Measurements from ENCODE around the gene ABCC1. TPM values are rescaled to one million over a fixed set of nuclear protein-coding genes. Genes with fewer than 3 reads are reported as not detected.
A peak's percentile ranks its signal among the peaks of the same experiment; 100 is the strongest.

The ABCC1 gene
- total RNA-seq, 1 experiment from 2014 or later: 46.3 TPM

DNA sequence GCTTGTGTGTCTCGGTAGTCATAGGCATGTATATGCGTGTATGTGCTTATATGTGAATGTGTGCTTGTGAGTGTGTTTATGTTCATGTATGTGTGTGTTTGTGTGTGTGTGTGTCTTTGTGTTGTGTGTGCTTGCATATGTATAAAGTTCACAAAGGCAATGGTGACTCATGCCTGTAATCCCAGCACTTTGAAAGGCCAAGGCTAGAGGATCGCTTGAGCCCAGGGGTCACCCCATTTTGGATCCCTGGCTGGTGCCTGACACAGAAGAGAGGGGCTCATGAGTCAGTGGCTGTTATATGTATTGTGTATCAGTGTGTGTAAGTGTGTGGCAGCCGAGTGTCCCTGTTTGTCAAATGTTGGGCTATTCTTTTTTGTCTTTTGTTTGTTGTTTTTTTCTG lies 69.3 kb downstream of the ABCC1 start:
- H3K4me1 Mint-ChIP-seq (ENCODE audit: low read depth, unreplicated experiment): peaks cover 59% of the 10 kb centered on the region
- no peaks in the 10 kb centered on the region for H3K9me3 Mint-ChIP-seq (ENCODE audit: low read depth, unreplicated experiment)
- peak overlapping the region; percentile 9 for H3K27ac Mint-ChIP-seq (ENCODE audit: unreplicated experiment)
- DNase-seq: no peak
- no TSS peak for BruUV-seq (replicated peaks)
- H3K27me3 Mint-ChIP-seq (ENCODE audit: unreplicated experiment): no peaks in the 10 kb centered on the region
- TF ChIP-seq CTCF (IDR thresholded peaks at IDR 0.05; ENCODE audit: unreplicated experiment): no peak
- no peak overlapping the region for H3K4me3 Mint-ChIP-seq (ENCODE audit: low read depth, unreplicated experiment)
- CTCF ChIA-PET: no interaction called here
- intact Hi-C loops (cut with micrococcal nuclease; ENCODE audit: unreplicated experiment): no loop called here
- peaks cover 52% of the 10 kb centered on the region for H3K36me3 Mint-ChIP-seq (ENCODE audit: insufficient read depth, unreplicated experiment)

DNA sequence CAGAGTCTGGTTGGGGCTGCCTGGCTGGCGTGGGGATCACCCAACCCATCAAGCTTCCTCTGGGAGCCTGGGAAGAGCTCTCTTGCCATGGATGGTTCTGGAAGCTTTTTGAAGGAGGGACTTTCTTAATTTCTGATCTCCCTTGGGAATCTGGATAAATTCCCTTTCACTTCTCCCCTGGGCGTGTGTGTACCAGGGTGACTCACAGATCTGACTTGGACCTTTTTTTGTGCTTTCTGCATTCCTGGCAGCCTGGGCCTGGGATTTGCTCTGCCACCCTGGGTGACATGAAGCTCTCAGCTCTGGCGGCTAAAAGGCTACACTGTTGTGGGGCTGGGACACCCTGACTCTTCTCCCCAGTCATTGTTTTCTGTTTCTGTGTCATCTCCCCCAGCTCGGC lies 70.1 kb downstream of the ABCC1 start:
- Mint-ChIP-seq H3K4me3 (ENCODE audit: low read depth, unreplicated experiment) (no peak overlapping the region), H3K27me3 (ENCODE audit: unreplicated experiment) (no peaks in the 10 kb centered on the region), H3K4me1 (ENCODE audit: low read depth, unreplicated experiment) (peaks cover 59% of the 10 kb centered on the region), H3K36me3 (ENCODE audit: insufficient read depth, unreplicated experiment) (peaks cover 51% of the 10 kb centered on the region), H3K9me3 (ENCODE audit: low read depth, unreplicated experiment) (no peaks in the 10 kb centered on the region), H3K27ac (ENCODE audit: unreplicated experiment) (peak overlapping the region; percentile 71)
- no peak for TF ChIP-seq CTCF (IDR thresholded peaks at IDR 0.05; ENCODE audit: unreplicated experiment)
- intact Hi-C loops (cut with micrococcal nuclease; ENCODE audit: unreplicated experiment): no loop called here
- DNase-seq: peak; percentile 42
- CTCF ChIA-PET: interaction anchor here (0.6 kb wide), 1 partner anchor 376 kb away, joined by 3 read pairs; the partner anchor contains the start of gene MARF1
- no TSS peak for BruUV-seq (replicated peaks)

DNA sequence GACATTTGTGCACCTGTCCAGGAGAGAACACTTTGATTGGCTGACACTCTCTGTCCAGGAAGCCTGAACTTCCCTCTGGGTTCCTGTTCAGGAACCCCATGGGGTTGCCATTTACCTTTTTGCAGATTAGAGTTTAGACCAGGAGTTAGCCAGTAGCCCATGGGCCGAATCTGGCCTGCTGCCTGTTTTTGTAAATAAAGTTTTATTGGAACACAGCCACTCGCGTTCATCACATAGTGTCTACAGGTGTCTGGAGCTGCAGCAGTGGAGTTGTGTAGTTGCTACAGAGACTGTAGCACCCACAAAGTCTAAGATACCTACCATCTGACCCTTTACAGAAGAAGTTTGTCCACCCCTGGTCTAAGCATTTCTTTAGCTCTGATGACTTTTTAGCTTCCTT lies 70.9 kb downstream of the ABCC1 start:
- H3K27ac Mint-ChIP-seq (ENCODE audit: unreplicated experiment): no peak overlapping the region
- H3K36me3 Mint-ChIP-seq (ENCODE audit: insufficient read depth, unreplicated experiment): peaks cover 54% of the 10 kb centered on the region
- H3K4me1 Mint-ChIP-seq (ENCODE audit: low read depth, unreplicated experiment): peaks cover 59% of the 10 kb centered on the region
- no peak overlapping the region for H3K4me3 Mint-ChIP-seq (ENCODE audit: low read depth, unreplicated experiment)
- intact Hi-C loops (cut with micrococcal nuclease; ENCODE audit: unreplicated experiment): loop anchor here (10.0 kb wide), 1 partner anchor 135 kb away; the partner anchor contains the start of gene CEP20
- no TSS peak for BruUV-seq (replicated peaks)
- H3K27me3 Mint-ChIP-seq (ENCODE audit: unreplicated experiment): no peaks in the 10 kb centered on the region
- TF ChIP-seq CTCF (IDR thresholded peaks at IDR 0.05; ENCODE audit: unreplicated experiment): no peak
- no peaks in the 10 kb centered on the region for H3K9me3 Mint-ChIP-seq (ENCODE audit: low read depth, unreplicated experiment)
- CTCF ChIA-PET: no interaction called here
- DNase-seq: no peak

GRCh38 chr16:16021020-16021419 lies 71.6 kb downstream of the ABCC1 start:
- Mint-ChIP-seq H3K27me3 (ENCODE audit: unreplicated experiment) (no peaks in the 10 kb centered on the region), H3K27ac (ENCODE audit: unreplicated experiment) (peak overlapping the region; percentile 27), H3K9me3 (ENCODE audit: low read depth, unreplicated experiment) (no peaks in the 10 kb centered on the region), H3K4me3 (ENCODE audit: low read depth, unreplicated experiment) (no peak overlapping the region), H3K36me3 (ENCODE audit: insufficient read depth, unreplicated experiment) (peaks cover 52% of the 10 kb centered on the region), H3K4me1 (ENCODE audit: low read depth, unreplicated experiment) (peaks cover 59% of the 10 kb centered on the region)
- no TSS peak for BruUV-seq (replicated peaks)
- intact Hi-C loops (cut with micrococcal nuclease; ENCODE audit: unreplicated experiment): loop anchor here (10.0 kb wide), 1 partner anchor 136 kb away; the partner anchor contains the start of gene CEP20
- DNase-seq: no peak
- CTCF ChIA-PET: no interaction called here
- no peak for TF ChIP-seq CTCF (IDR thresholded peaks at IDR 0.05; ENCODE audit: unreplicated experiment)

Measured in Calu3 (cell line).